K562 (cell line): ENCODE data around the gene OR4K13. TPM values are rescaled to one million over a fixed set of nuclear protein-coding genes. Genes with fewer than 3 reads are reported as not detected.

Source experiments
- CTCFL ChIP-seq: IDR thresholded peaks from 2 replicates; pipeline ENCODE4 v1.6.1; 2011; ENCODE audit warnings: borderline replicate concordance, low read depth, mild to moderate bottlenecking, moderate library complexity, low read length; ENCODE audit not compliant: insufficient read depth, poor library complexity, severe bottlenecking
- FOSL1 ChIP-seq: fragments of 200-800 bp; sonication (Bioruptor generic); conservative IDR thresholded peaks from 2 replicates; pipeline ENCODE4 v1.6.1; 2016; ENCODE audit warnings: missing genetic modification characterization, missing compliant biosample characterization
- GABPB1 ChIP-seq: sonication (generic); formaldehyde crosslinking; IDR thresholded peaks from 2 replicates; pipeline ENCODE4 v1.8.0; 2022; ENCODE audit warnings: mild to moderate bottlenecking, missing genetic modification reagents
- JUND ChIP-seq, 2 experiments: IDR thresholded peaks; 2 replicates in 1 of 2; 3 replicates in 1 of 2; pipeline ENCODE4 v1.6.1; 2011; ENCODE audit warnings: borderline replicate concordance in 2 of 2, low read depth in 2 of 2, low read length in 2 of 2, improper control_type of control experiment in 1 of 2, missing biosample characterization in 1 of 2, missing genetic modification characterization in 1 of 2, missing genetic modification reagents in 1 of 2
- KAT7 ChIP-seq: sonication (generic); formaldehyde crosslinking; IDR thresholded peaks from 2 replicates; pipeline ENCODE4 v1.8.0; 2022; ENCODE audit warnings: missing genetic modification reagents, mild to moderate bottlenecking, borderline replicate concordance
- KLF13 ChIP-seq: fragments of 450-650 bp; IDR thresholded peaks from 2 replicates; pipeline ENCODE4 v1.6.1; 2016; ENCODE audit warnings: missing genetic modification characterization, low read depth, mild to moderate bottlenecking, missing compliant biosample characterization, moderate library complexity, borderline replicate concordance
- RREB1 ChIP-seq: fragments of 250-450 bp; sonication (Bioruptor Pico); IDR thresholded peaks from 2 replicates; pipeline ENCODE4 v1.4.0; 2020
- SAP30 ChIP-seq: fragments of 200-600 bp; sonication (generic); IDR thresholded peaks from 2 replicates; pipeline ENCODE4 v1.6.1; 2012; ENCODE audit warnings: borderline replicate concordance, low read depth, mild to moderate bottlenecking, moderate library complexity, low read length, control low read depth, inconsistent platforms; ENCODE audit not compliant: insufficient read depth, poor library complexity, severe bottlenecking
- TCFL5 ChIP-seq: fragments of 250-450 bp; sonication (Bioruptor Pico); conservative IDR thresholded peaks from 2 replicates; pipeline ENCODE4 v1.6.1; 2021; ENCODE audit warnings: mild to moderate bottlenecking, moderate library complexity, matching md5 sums
- YBX1 ChIP-seq: fragments of 450-650 bp; IDR thresholded peaks from 2 replicates; pipeline ENCODE4 v1.7.1; 2016; ENCODE audit warnings: mild to moderate bottlenecking
- ZFX ChIP-seq: sonication (generic); formaldehyde crosslinking; IDR thresholded peaks from 2 replicates; pipeline ENCODE4 v1.8.0; 2022; ENCODE audit warnings: mild to moderate bottlenecking, missing genetic modification reagents, moderate library complexity
- ZNF253 ChIP-seq: fragments of 250-450 bp; sonication (Bioruptor Pico); conservative IDR thresholded peaks from 2 replicates; pipeline ENCODE4 v1.6.1; 2021; ENCODE audit warnings: mild to moderate bottlenecking
- ZNF263 ChIP-seq: sonication (generic); formaldehyde crosslinking; IDR thresholded peaks from 2 replicates; pipeline ENCODE4 v1.8.0; 2022; ENCODE audit warnings: mild to moderate bottlenecking, missing genetic modification reagents, borderline replicate concordance
- ZNF347 ChIP-seq: fragments of 450-650 bp; formaldehyde crosslinking; IDR thresholded peaks from 2 replicates; pipeline ENCODE4 v1.4.0; 2020; ENCODE audit warnings: low read depth, mild to moderate bottlenecking, moderate library complexity
- ZNF431 ChIP-seq: sonication (generic); formaldehyde crosslinking; IDR thresholded peaks from 2 replicates; pipeline ENCODE4 v1.8.0; 2022; ENCODE audit warnings: mild to moderate bottlenecking, missing genetic modification reagents
- ZNF449 ChIP-seq: fragments of 250-450 bp; sonication (Bioruptor Pico); IDR thresholded peaks from 2 replicates; pipeline ENCODE4 v1.8.0; 2022; ENCODE audit warnings: moderate library complexity, mild to moderate bottlenecking, inconsistent platforms
- ZSCAN32 ChIP-seq: fragments of 450-650 bp; formaldehyde crosslinking; IDR thresholded peaks from 2 replicates; pipeline ENCODE4 v1.4.0; 2020; ENCODE audit warnings: mild to moderate bottlenecking, moderate library complexity
- polyA plus RNA-seq, 8 experiments: library from polyadenylated mRNA; depleted of rRNA in 4 of 8; stranded (reverse) in 5 of 8; unstranded in 3 of 8; fragments of >200 nt; fragmentation: Nextera tagmentation in 2 of 8; fragmentation: Illumina TruSeq in 1 of 8; extraction: Ambion mirVana in 2 of 8; extraction: Trizol in 1 of 8; gene quantifications; 2 replicates each; pipeline versions ENCODE4 v1.2.1 to v1.2.3, GENCODE V29; 2011 to 2014; ENCODE audit warnings: inconsistent platforms in 1 of 8, missing spikeins in 1 of 8
- total RNA-seq, 7 experiments: library from RNA; depleted of rRNA in 6 of 7; stranded (reverse); fragments of >200 nt in 6 of 7; fragmentation: Illumina TruSeq in 2 of 7; extraction: Trizol in 2 of 7; gene quantifications; 2 replicates each; pipeline versions ENCODE4 v1.2.1 to v1.2.3, GENCODE V29; 2011 to 2021; ENCODE audit warnings: low replicate concordance in 1 of 7

OR4K13 gene
- total and polyA plus RNA-seq, 9 of the 15 experiments (the other 6 are each of a cell fraction or from before 2014, with no cell fraction given): not detected

GRCh38 chr14:20048202-20048601, 12.4 kb upstream of the OR4K13 start (continued):
- TF ChIP-seq YBX1: no peak
- no peak for TF ChIP-seq SAP30
- no peak for TF ChIP-seq KAT7 (CRISPR knock-in tag)
- no peak for TF ChIP-seq ZNF253 (CRISPR knock-in tag)
- TF ChIP-seq KLF13 (tag): no peak
- TF ChIP-seq ZNF347 (CRISPR knock-in tag): no peak
- no peak for TF ChIP-seq RREB1 (CRISPR knock-in tag)
- TF ChIP-seq JUND (IDR thresholded peaks at IDR 0.05; ENCODE audit: borderline replicate concordance, low read depth, low read length): no peak
- TF ChIP-seq JUND (tag; IDR thresholded peaks at IDR 0.05; ENCODE audit: borderline replicate concordance, low read depth, low read length): no peak
- TF ChIP-seq ZSCAN32 (CRISPR knock-in tag): no peak
- no peak for TF ChIP-seq ZNF449
- TF ChIP-seq TCFL5 (CRISPR knock-in tag): no peak
- TF ChIP-seq ZFX (CRISPR knock-in tag): no peak
- TF ChIP-seq ZNF431: no peak
- TF ChIP-seq GABPB1 (CRISPR knock-in tag): no peak
- no peak for TF ChIP-seq CTCFL
- no peak for TF ChIP-seq ZNF263 (CRISPR knock-in tag)
- no peak for TF ChIP-seq FOSL1 (tag)
